ENCODE data around the gene PTOV1.

The PTOV1 gene

DNA sequence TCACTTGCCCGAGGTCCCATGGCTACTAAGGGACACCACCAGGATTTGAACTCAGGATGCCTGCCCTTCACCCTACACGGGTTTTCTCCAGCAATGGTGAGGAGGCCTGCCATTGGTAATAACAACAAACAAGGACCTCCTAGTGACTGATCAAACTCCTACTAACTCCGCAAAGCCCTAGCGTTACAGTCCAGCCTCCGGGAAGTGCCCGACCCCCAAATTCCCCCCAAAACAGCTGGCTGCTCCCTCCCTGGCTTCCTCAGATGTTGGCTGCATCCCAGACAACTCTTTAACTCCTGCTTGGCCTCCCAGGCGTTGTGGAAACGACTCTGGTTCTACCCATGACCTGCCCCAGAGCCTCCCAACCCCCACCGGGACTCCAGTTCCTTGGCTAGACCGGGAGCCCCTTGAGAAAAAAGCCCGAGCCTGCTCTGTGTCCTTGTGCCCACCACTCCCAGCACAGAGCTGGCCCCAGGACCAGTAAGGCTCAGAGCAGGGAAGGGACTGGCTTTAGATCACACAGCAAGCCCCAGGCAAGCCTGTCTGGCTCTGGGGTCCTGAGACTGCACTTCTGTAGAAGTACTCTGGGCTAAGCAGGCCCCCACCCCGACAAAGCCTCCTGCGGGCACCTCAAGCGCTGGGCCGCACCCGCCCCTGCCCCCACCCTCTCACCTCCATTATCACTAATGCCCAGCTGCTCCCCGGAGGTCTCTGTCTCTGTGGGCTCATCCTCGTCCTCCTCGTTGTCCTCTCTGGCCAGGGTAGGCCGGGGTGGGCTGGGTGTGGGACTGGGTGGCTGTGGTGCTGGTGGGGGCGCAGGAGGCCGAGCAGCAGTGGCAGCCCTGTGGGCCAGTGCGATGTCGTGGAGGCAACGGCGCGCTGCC, 21.5 kb downstream of the PTOV1 start:
- Histone ChIP-seq H3K4me3 (replicated peaks; ENCODE audit: insufficient read depth, low read length) (no peak overlapping the region), H3K27ac (replicated peaks) (no peak overlapping the region), H3K27me3 (ENCODE audit: insufficient read depth, poor library complexity, severe bottlenecking) (no peaks in the 10 kb centered on the region)
- TF ChIP-seq, protein P1, sequence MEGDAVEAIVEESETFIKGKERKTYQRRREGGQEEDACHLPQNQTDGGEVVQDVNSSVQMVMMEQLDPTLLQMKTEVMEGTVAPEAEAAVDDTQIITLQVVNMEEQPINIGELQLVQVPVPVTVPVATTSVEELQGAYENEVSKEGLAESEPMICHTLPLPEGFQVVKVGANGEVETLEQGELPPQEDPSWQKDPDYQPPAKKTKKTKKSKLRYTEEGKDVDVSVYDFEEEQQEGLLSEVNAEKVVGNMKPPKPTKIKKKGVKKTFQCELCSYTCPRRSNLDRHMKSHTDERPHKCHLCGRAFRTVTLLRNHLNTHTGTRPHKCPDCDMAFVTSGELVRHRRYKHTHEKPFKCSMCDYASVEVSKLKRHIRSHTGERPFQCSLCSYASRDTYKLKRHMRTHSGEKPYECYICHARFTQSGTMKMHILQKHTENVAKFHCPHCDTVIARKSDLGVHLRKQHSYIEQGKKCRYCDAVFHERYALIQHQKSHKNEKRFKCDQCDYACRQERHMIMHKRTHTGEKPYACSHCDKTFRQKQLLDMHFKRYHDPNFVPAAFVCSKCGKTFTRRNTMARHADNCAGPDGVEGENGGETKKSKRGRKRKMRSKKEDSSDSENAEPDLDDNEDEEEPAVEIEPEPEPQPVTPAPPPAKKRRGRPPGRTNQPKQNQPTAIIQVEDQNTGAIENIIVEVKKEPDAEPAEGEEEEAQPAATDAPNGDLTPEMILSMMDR (IDR thresholded peaks at IDR 0.05; ENCODE audit: insufficient read depth, low read length) = no peak
- TF ChIP-seq GABPA (IDR thresholded peaks at IDR 0.05; ENCODE audit: low read depth) (no peak), SPI1 (IDR thresholded peaks at IDR 0.05; ENCODE audit: borderline replicate concordance, low read depth) (no peak), REST (IDR thresholded peaks at IDR 0.05; ENCODE audit: insufficient replicate concordance, low read depth) (no peak), POLR2AphosphoS5 (IDR thresholded peaks at IDR 0.05; ENCODE audit: low read depth) (no peak)
- no peak for DNase-seq (ENCODE audit: low read depth in 1 of 2, low spot score in 1 of 2)

GRCh38 chr19:49873129-49873521, 22.2 kb downstream of the PTOV1 start:
- Histone ChIP-seq H3K4me3 (replicated peaks; ENCODE audit: insufficient read depth, low read length) (no peak overlapping the region), H3K27ac (replicated peaks) (no peak overlapping the region), H3K27me3 (ENCODE audit: insufficient read depth, poor library complexity, severe bottlenecking) (no peaks in the 10 kb centered on the region)
- no peak for DNase-seq (ENCODE audit: low read depth in 1 of 2, low spot score in 1 of 2)
- TF ChIP-seq REST (IDR thresholded peaks at IDR 0.05; ENCODE audit: insufficient replicate concordance, low read depth) (no peak), GABPA (IDR thresholded peaks at IDR 0.05; ENCODE audit: low read depth) (no peak)
- TF ChIP-seq, protein P1 (IDR thresholded peaks at IDR 0.05; ENCODE audit: insufficient read depth, low read length) = no peak

DNA sequence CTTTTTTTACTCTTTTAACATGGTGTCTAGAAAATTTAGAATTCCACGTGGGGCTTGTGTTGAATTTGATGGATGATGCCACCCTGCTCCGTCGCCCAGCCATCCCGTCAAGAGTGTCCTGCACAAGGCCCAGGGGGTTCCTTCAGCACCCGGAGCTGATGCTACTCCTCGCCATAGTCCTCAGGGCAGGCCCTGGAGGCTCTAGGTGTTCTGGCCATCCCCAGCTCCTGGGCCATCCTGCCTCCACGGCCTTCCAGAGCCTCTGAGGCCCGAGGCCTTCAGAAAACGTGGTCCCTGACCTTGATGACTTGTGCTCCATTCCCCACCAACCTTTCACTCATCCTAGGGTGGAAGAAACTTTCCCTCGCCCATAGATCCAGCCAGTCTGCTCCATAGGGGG, 22.9 kb downstream of the PTOV1 start:
- Histone ChIP-seq H3K4me3 (replicated peaks; ENCODE audit: insufficient read depth, low read length) (no peak overlapping the region), H3K27ac (replicated peaks) (no peak overlapping the region), H3K27me3 (ENCODE audit: insufficient read depth, poor library complexity, severe bottlenecking) (no peaks in the 10 kb centered on the region)
- TF ChIP-seq GABPA (IDR thresholded peaks at IDR 0.05; ENCODE audit: low read depth) (no peak), REST (IDR thresholded peaks at IDR 0.05; ENCODE audit: insufficient replicate concordance, low read depth) (no peak), SPI1 (IDR thresholded peaks at IDR 0.05; ENCODE audit: borderline replicate concordance, low read depth) (no peak), POLR2AphosphoS5 (IDR thresholded peaks at IDR 0.05; ENCODE audit: low read depth) (no peak)
- TF ChIP-seq, protein P1 (IDR thresholded peaks at IDR 0.05; ENCODE audit: insufficient read depth, low read length) = no peak
- DNase-seq (ENCODE audit: low read depth in 1 of 2, low spot score in 1 of 2) = no peak
